T-helper 2 cell treated with Interferon-gamma antibody and Interleukin-4, amounts not matched to agents 5 μg/mL and 100 μg/mL, for 36 hours (primary cell): Measurements from ENCODE around the gene PKHD1.

Source experiments
- DNase-seq: peaks from one replicate; pipeline ENCODE4 v3.0.0; 2021; ENCODE audit warnings: low spot score
- H3K27ac Mint-ChIP-seq: one replicate; pipeline ENCODE4 v1.8.0; 2021; ENCODE audit warnings: mild to moderate bottlenecking, mixed read lengths
- H3K27me3 Mint-ChIP-seq: one replicate; pipeline ENCODE4 v1.8.0; 2021; ENCODE audit warnings: low read depth, mixed read lengths
- H3K36me3 Mint-ChIP-seq: one replicate; pipeline ENCODE4 v1.8.0; 2021; ENCODE audit warnings: low read depth, mixed read lengths
- H3K4me1 Mint-ChIP-seq: one replicate; pipeline ENCODE4 v1.8.0; 2021; ENCODE audit warnings: low read depth, mixed read lengths
- H3K4me3 Mint-ChIP-seq: one replicate; pipeline ENCODE4 v1.8.0; 2022; ENCODE audit warnings: mild to moderate bottlenecking, moderate library complexity, mixed read lengths
- H3K9me3 Mint-ChIP-seq: one replicate; pipeline ENCODE4 v1.8.0; 2021; ENCODE audit warnings: mixed read lengths

Gene PKHD1

GRCh38 chr6:51817832-51818231 lies 269.6 kb downstream of the PKHD1 start:
- no peak for DNase-seq
- Mint-ChIP-seq H3K36me3 (no peaks in the 10 kb centered on the region), H3K9me3 (no peaks in the 10 kb centered on the region), H3K27ac (no peak overlapping the region), H3K4me1 (no peaks in the 10 kb centered on the region), H3K4me3 (no peak overlapping the region), H3K27me3 (no peaks in the 10 kb centered on the region)

GRCh38 chr6:51814418-51814817 lies 273.0 kb downstream of the PKHD1 start:
- Mint-ChIP-seq H3K4me3 (no peak overlapping the region), H3K36me3 (no peaks in the 10 kb centered on the region), H3K4me1 (no peaks in the 10 kb centered on the region), H3K27me3 (no peaks in the 10 kb centered on the region), H3K27ac (no peak overlapping the region), H3K9me3 (no peaks in the 10 kb centered on the region)
- no peak for DNase-seq

- no peaks in the 10 kb centered on the region for H3K27me3 Mint-ChIP-seq
- H3K4me3 Mint-ChIP-seq, result no peak overlapping the region
- DNase-seq, result no peak
- H3K36me3 Mint-ChIP-seq, result no peaks in the 10 kb centered on the region
- no peaks in the 10 kb centered on the region for H3K9me3 Mint-ChIP-seq
- no peaks in the 10 kb centered on the region for H3K4me1 Mint-ChIP-seq
- H3K27ac Mint-ChIP-seq, result no peak overlapping the region
Observed at GRCh38 chr6:51813904-51814303, 273.5 kb downstream of the PKHD1 start.

- H3K27ac Mint-ChIP-seq, result no peak overlapping the region
Observed at GRCh38 chr6:51812231-51812630, 275.2 kb downstream of the PKHD1 start.

GRCh38 chr6:51805517-51805916 lies 281.9 kb downstream of the PKHD1 start:
- H3K27me3 Mint-ChIP-seq, result no peaks in the 10 kb centered on the region
- no peaks in the 10 kb centered on the region for H3K36me3 Mint-ChIP-seq
- H3K27ac Mint-ChIP-seq, result no peak overlapping the region
- no peaks in the 10 kb centered on the region for H3K9me3 Mint-ChIP-seq
- DNase-seq, result no peak
- no peaks in the 10 kb centered on the region for H3K4me1 Mint-ChIP-seq
- H3K4me3 Mint-ChIP-seq, result no peak overlapping the region

More at GRCh38 chr6:51812231-51812630, 275.2 kb downstream of the PKHD1 start:
- H3K36me3 Mint-ChIP-seq, result no peaks in the 10 kb centered on the region
- H3K4me3 Mint-ChIP-seq, result no peak overlapping the region
- no peaks in the 10 kb centered on the region for H3K27me3 Mint-ChIP-seq
- no peaks in the 10 kb centered on the region for H3K4me1 Mint-ChIP-seq
- no peaks in the 10 kb centered on the region for H3K9me3 Mint-ChIP-seq
- DNase-seq, result no peak

- Mint-ChIP-seq H3K27me3 (no peaks in the 10 kb centered on the region), H3K36me3 (no peaks in the 10 kb centered on the region)
Observed at GRCh38 chr6:51800603-51801002, 286.8 kb downstream of the PKHD1 start.

GRCh38 chr6:51793393-51793792 lies 294.0 kb downstream of the PKHD1 start:
- no peak overlapping the region for H3K27ac Mint-ChIP-seq
- H3K9me3 Mint-ChIP-seq, result peaks cover 4% of the 10 kb centered on the region
- H3K27me3 Mint-ChIP-seq, result no peaks in the 10 kb centered on the region
- H3K4me3 Mint-ChIP-seq, result no peak overlapping the region
- no peaks in the 10 kb centered on the region for H3K36me3 Mint-ChIP-seq
- DNase-seq, result no peak
- no peaks in the 10 kb centered on the region for H3K4me1 Mint-ChIP-seq

More at GRCh38 chr6:51800603-51801002, 286.8 kb downstream of the PKHD1 start:
- DNase-seq, result no peak
- H3K4me3 Mint-ChIP-seq, result no peak overlapping the region
- peaks cover 4% of the 10 kb centered on the region for H3K9me3 Mint-ChIP-seq
- no peaks in the 10 kb centered on the region for H3K4me1 Mint-ChIP-seq
- H3K27ac Mint-ChIP-seq, result no peak overlapping the region

- H3K27ac Mint-ChIP-seq, result no peak overlapping the region
- H3K4me1 Mint-ChIP-seq, result no peaks in the 10 kb centered on the region
- no peak overlapping the region for H3K4me3 Mint-ChIP-seq
- no peaks in the 10 kb centered on the region for H3K36me3 Mint-ChIP-seq
- DNase-seq, result no peak
- peaks cover 4% of the 10 kb centered on the region for H3K9me3 Mint-ChIP-seq
- H3K27me3 Mint-ChIP-seq, result no peaks in the 10 kb centered on the region
Observed at GRCh38 chr6:51792273-51793030, 295.0 kb downstream of the PKHD1 start.

- Mint-ChIP-seq H3K4me1 (no peaks in the 10 kb centered on the region), H3K27ac (no peak overlapping the region), H3K36me3 (no peaks in the 10 kb centered on the region), H3K27me3 (no peaks in the 10 kb centered on the region), H3K9me3 (no peaks in the 10 kb centered on the region), H3K4me3 (no peak overlapping the region)
- no peak for DNase-seq
Observed at GRCh38 chr6:51790946-51791345, 296.5 kb downstream of the PKHD1 start.

GRCh38 chr6:51788121-51788520 lies 299.3 kb downstream of the PKHD1 start:
- Mint-ChIP-seq H3K36me3 (no peaks in the 10 kb centered on the region), H3K27me3 (no peaks in the 10 kb centered on the region), H3K9me3 (no peaks in the 10 kb centered on the region), H3K27ac (no peak overlapping the region), H3K4me3 (no peak overlapping the region), H3K4me1 (no peaks in the 10 kb centered on the region)
- no peak for DNase-seq

GRCh38 chr6:51778666-51779065 lies 308.7 kb downstream of the PKHD1 start:
- Mint-ChIP-seq H3K4me3 (no peak overlapping the region), H3K4me1 (no peaks in the 10 kb centered on the region), H3K27me3 (no peaks in the 10 kb centered on the region), H3K27ac (no peak overlapping the region), H3K9me3 (no peaks in the 10 kb centered on the region), H3K36me3 (no peaks in the 10 kb centered on the region)
- DNase-seq, result no peak

- H3K4me3 Mint-ChIP-seq, result no peak overlapping the region
- no peak for DNase-seq
Observed at GRCh38 chr6:51777618-51778017, 309.8 kb downstream of the PKHD1 start.

GRCh38 chr6:51775942-51776860 lies 311.2 kb downstream of the PKHD1 start:
- Mint-ChIP-seq H3K9me3 (no peaks in the 10 kb centered on the region), H3K4me1 (no peaks in the 10 kb centered on the region), H3K36me3 (no peaks in the 10 kb centered on the region), H3K27me3 (no peaks in the 10 kb centered on the region), H3K27ac (no peak overlapping the region), H3K4me3 (no peak overlapping the region)
- DNase-seq, result no peak

More at GRCh38 chr6:51777618-51778017, 309.8 kb downstream of the PKHD1 start:
- H3K36me3 Mint-ChIP-seq, result no peaks in the 10 kb centered on the region
- no peaks in the 10 kb centered on the region for H3K27me3 Mint-ChIP-seq
- no peaks in the 10 kb centered on the region for H3K4me1 Mint-ChIP-seq
- no peaks in the 10 kb centered on the region for H3K9me3 Mint-ChIP-seq
- no peak overlapping the region for H3K27ac Mint-ChIP-seq

- no peaks in the 10 kb centered on the region for H3K36me3 Mint-ChIP-seq
- DNase-seq, result no peak
- peaks cover 10% of the 10 kb centered on the region for H3K9me3 Mint-ChIP-seq
- no peaks in the 10 kb centered on the region for H3K4me1 Mint-ChIP-seq
- no peak overlapping the region for H3K4me3 Mint-ChIP-seq
- no peaks in the 10 kb centered on the region for H3K27me3 Mint-ChIP-seq
- no peak overlapping the region for H3K27ac Mint-ChIP-seq
Observed at GRCh38 chr6:51768087-51768486, 319.3 kb downstream of the PKHD1 start.
